ENCODE results near the gene SMPD3. TPM values are rescaled to one million over a fixed set of nuclear protein-coding genes. Genes with fewer than 3 reads are reported as not detected.

SMPD3 gene
- total and polyA plus RNA-seq, 8 donors, result 0.79 to 3.7 (median 2.8) TPM

DNA sequence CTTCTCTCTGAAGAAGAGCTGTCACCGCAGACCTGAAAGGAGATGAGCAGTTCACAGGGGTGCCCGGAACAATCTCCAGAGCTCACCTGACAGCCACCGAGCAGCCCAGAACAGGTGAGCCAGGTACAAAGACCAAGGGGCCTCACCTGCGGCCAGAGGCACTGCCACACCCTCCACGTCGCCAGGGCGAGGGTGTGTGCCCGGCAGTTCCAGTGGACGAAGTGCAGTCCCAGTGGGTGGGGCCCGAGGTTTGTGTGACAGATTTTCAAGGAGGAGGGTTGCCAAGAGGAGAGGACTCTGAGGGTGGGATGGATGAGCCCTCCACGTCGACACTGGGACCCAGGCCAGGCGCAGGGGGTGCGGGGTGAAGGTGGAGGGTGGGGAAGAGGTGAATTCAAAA lies 61.7 kb downstream of the SMPD3 start:
- H3K4me1 ChIP-seq, result no peaks in the 10 kb centered on the region
- TF ChIP-seq, protein P1, sequence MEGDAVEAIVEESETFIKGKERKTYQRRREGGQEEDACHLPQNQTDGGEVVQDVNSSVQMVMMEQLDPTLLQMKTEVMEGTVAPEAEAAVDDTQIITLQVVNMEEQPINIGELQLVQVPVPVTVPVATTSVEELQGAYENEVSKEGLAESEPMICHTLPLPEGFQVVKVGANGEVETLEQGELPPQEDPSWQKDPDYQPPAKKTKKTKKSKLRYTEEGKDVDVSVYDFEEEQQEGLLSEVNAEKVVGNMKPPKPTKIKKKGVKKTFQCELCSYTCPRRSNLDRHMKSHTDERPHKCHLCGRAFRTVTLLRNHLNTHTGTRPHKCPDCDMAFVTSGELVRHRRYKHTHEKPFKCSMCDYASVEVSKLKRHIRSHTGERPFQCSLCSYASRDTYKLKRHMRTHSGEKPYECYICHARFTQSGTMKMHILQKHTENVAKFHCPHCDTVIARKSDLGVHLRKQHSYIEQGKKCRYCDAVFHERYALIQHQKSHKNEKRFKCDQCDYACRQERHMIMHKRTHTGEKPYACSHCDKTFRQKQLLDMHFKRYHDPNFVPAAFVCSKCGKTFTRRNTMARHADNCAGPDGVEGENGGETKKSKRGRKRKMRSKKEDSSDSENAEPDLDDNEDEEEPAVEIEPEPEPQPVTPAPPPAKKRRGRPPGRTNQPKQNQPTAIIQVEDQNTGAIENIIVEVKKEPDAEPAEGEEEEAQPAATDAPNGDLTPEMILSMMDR (IDR thresholded peaks at IDR 0.05), result no peak
- H3K27me3 ChIP-seq, result no peaks in the 10 kb centered on the region
- intact Hi-C loops (cut with DNase I), result no loop called here
- H3K9me3 ChIP-seq, result no peaks in the 10 kb centered on the region
- H3K4me3 ChIP-seq, result no peak overlapping the region
- ATAC-seq (peak; percentile 77), DNase-seq (peak in 1 of 4 donors; percentile 71)
- H3K36me3 ChIP-seq, result no peaks in the 10 kb centered on the region
- H3K27ac ChIP-seq, result no peak overlapping the region

DNA sequence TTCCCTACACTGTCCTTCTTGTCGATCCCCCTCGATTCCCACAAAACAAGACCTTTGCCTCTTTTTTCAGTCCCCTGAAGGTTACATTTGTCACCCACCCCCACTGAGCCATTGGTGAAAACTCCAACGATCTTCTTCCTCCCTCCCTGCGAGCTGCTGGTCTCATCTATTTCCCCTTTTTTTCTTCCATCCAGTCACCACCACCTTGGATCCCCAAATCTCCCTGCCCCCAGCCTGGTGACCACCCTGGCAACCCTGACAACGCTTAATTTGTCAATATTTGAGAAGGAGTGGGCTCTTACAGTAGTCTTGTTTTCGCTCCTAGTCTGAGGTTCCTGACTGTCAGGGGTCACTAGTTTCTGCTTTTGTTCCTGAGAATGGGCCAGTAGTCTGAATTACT lies 62.9 kb downstream of the SMPD3 start:
- no peak for ATAC-seq
- no peak overlapping the region for H3K27ac ChIP-seq
- no peaks in the 10 kb centered on the region for H3K36me3 ChIP-seq
- intact Hi-C loops (cut with DNase I), result no loop called here
- H3K9me3 ChIP-seq, result no peaks in the 10 kb centered on the region
- H3K4me1 ChIP-seq, result no peaks in the 10 kb centered on the region
- TF ChIP-seq, protein P1 (IDR thresholded peaks at IDR 0.05), result no peak
- no peak overlapping the region for H3K4me3 ChIP-seq
- H3K27me3 ChIP-seq, result no peaks in the 10 kb centered on the region
- no peak for DNase-seq

DNA sequence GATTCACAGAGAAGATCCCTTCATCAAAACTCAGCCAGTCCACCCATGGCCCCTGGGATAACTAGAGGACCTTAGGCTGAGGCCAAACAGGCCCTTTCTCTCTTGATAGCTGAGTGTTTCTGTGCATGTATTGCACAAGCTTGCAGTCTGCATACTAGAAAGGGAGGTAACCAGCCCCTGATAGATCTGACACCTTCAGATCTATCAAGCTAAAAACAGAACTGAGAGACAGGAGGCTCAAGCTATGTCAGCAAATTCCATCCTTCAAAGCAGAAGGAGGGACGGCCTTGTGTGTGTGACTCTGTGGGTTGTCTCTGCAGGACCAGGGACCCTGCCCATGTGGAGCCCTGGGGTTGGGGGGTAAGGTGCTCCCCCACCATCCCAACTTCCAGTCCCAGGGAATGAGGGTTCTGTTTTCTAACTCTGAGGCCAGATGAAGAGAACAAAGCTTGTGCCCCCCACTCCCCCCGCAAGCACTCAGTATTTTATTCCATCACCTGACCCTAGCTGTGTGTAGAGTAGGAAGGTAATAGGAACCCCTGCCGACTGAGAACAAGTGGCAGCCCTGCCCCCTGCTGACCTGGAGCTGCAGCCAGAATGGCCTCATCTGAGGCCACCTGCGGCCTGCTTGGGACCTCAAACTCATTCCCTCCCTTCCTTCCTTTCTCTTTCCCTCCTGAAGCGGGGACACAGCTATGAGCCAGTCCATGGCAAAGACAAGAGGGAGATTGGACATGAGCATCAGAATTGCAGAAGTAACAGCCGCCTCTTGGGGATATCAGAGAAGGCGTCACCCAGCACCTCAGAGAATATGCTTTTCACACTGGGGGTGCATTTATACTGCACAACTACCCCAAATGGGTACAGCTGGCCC lies 63.8 kb downstream of the SMPD3 start:
- DNase-seq, result peak in 1 of 4 donors; percentile 18
- Histone ChIP-seq H3K27me3 (no peaks in the 10 kb centered on the region), H3K27ac (no peak overlapping the region), H3K4me3 (no peak overlapping the region), H3K36me3 (no peaks in the 10 kb centered on the region), H3K9me3 (no peaks in the 10 kb centered on the region), H3K4me1 (no peaks in the 10 kb centered on the region)
- no peak for ATAC-seq
- intact Hi-C loops (cut with DNase I), result no loop called here
- TF ChIP-seq, protein P1 (IDR thresholded peaks at IDR 0.05), result no peak

DNA sequence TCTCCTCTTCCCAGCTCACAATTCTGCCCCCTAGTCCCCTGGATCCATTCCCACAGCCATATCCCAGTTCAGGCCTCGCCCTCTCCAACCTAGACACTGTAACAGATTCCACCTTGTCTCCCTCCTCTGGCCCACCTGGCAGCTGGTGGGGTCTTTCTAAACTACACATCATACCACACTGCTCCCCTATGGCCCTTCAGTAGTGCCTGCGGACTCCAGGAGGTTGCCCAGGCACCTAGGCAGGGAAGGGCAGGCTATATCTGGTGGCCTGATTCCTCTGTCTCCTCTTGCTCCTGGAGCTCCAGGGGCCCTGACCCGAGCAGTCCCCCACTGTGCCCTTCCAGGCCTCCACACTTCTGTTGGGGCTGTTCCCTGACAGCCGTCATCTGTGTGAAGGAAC lies 64.5 kb downstream of the SMPD3 start:
- no peaks in the 10 kb centered on the region for H3K4me1 ChIP-seq
- no peaks in the 10 kb centered on the region for H3K36me3 ChIP-seq
- DNase-seq, result peak in 1 of 4 donors; percentile 15
- no peak overlapping the region for H3K27ac ChIP-seq
- ATAC-seq, result no peak
- no peaks in the 10 kb centered on the region for H3K9me3 ChIP-seq
- intact Hi-C loops (cut with DNase I), result no loop called here
- no peaks in the 10 kb centered on the region for H3K27me3 ChIP-seq
- H3K4me3 ChIP-seq, result no peak overlapping the region
- TF ChIP-seq, protein P1 (IDR thresholded peaks at IDR 0.05), result no peak

DNA sequence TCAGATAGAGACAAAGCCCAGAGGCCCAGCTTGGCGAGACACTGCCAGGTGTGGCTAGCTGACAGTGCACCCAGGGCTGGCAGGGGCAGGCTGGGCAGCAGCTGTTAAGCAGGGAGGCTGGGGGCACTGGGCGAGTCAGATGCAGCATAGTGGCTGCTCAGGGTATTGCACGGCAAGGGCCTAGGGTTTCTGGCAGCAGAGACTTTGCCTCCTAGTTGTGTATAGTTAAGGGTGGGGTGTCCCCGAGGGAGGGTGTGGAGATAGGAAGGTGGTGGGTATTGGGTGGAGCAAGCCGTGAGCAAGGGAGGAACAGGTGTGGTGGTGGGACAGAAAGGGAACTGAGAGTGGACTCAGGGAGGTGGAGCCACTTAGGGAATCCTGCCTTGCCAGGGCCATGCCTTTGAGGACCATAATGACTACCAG lies 66.0 kb downstream of the SMPD3 start:
- H3K27me3 ChIP-seq, result no peaks in the 10 kb centered on the region
- ATAC-seq (no peak), DNase-seq (peak in 1 of 4 donors; percentile 67)
- H3K4me3 ChIP-seq, result no peak overlapping the region
- no peaks in the 10 kb centered on the region for H3K4me1 ChIP-seq
- no peaks in the 10 kb centered on the region for H3K36me3 ChIP-seq
- intact Hi-C loops (cut with DNase I), result no loop called here
- no peaks in the 10 kb centered on the region for H3K9me3 ChIP-seq
- TF ChIP-seq, protein P1 (IDR thresholded peaks at IDR 0.05), result peak in 1 of 2 donors; percentile 39
- no peak overlapping the region for H3K27ac ChIP-seq
